Osteoblast (primary cell): ENCODE measurements around the gene EIF1. TPM values are rescaled to one million over a fixed set of nuclear protein-coding genes. Genes with fewer than 3 reads are reported as not detected.

Experiments used
- DNase-seq: peaks from one replicate; pipeline ENCODE4 v3.0.0; 2011; ENCODE audit warnings: low spot score, mixed read lengths; ENCODE audit not compliant: insufficient read length; ENCODE audit errors: missing footprints
- H2AFZ ChIP-seq: 2 replicates; pipeline ENCODE4 v1.6.0; 2011; ENCODE audit warnings: mild to moderate bottlenecking, low read length
- H3K27ac ChIP-seq: 2 replicates; pipeline ENCODE4 v1.5.1; 2011; ENCODE audit warnings: mild to moderate bottlenecking, low read depth, low read length, moderate library complexity
- H3K27me3 ChIP-seq: 2 replicates; pipeline ENCODE4 v1.6.0; 2012; ENCODE audit warnings: mild to moderate bottlenecking, control low read depth, inconsistent platforms, low read length, moderate library complexity; ENCODE audit not compliant: insufficient read depth
- H3K36me3 ChIP-seq: 2 replicates; pipeline ENCODE4 v1.5.1; 2011; ENCODE audit warnings: mild to moderate bottlenecking, low read length, control low read depth, moderate library complexity; ENCODE audit not compliant: insufficient read depth
- H3K4me1 ChIP-seq: 2 replicates; pipeline ENCODE4 v1.5.1; 2011; ENCODE audit warnings: mild to moderate bottlenecking, low read length, control low read depth, moderate library complexity; ENCODE audit not compliant: insufficient read depth
- H3K4me2 ChIP-seq: 2 replicates; pipeline ENCODE4 v1.6.0; 2011; ENCODE audit warnings: mild to moderate bottlenecking, low read length; ENCODE audit not compliant: insufficient read depth
- H3K4me3 ChIP-seq: fragments of 200-600 bp; sonication (generic); 3 replicates; pipeline ENCODE4 v1.5.1; 2012; ENCODE audit warnings: mild to moderate bottlenecking, low read length, inconsistent platforms; ENCODE audit not compliant: insufficient read depth
- H3K79me2 ChIP-seq: 2 replicates; pipeline ENCODE4 v1.6.0; 2012; ENCODE audit warnings: mild to moderate bottlenecking, low read length, control low read depth, inconsistent platforms; ENCODE audit not compliant: insufficient read depth
- H3K9me3 ChIP-seq: 2 replicates; pipeline ENCODE4 v1.5.1; 2011; ENCODE audit warnings: low read depth, low read length, control low read depth
- H4K20me1 ChIP-seq: 2 replicates; pipeline ENCODE4 v1.6.0; 2012; ENCODE audit warnings: mild to moderate bottlenecking, low read length, control low read depth; ENCODE audit not compliant: insufficient read depth
- CTCF ChIP-seq: IDR thresholded peaks from 2 replicates; pipeline ENCODE4 v1.5.1; 2011; ENCODE audit warnings: mild to moderate bottlenecking, low read depth, low read length, moderate library complexity; ENCODE audit errors: extremely low read depth
- total RNA-seq: library from RNA; depleted of rRNA; stranded (reverse); fragments of >200 nt; gene quantifications from 2 replicates; pipeline ENCODE4 v1.2.3, GENCODE V29; 2012

The EIF1 gene
- total RNA-seq, 1 donor: 94.5 TPM

GRCh38 chr17:41680426-41681040 is 8.2 kb upstream of the EIF1 start:
- no peak for DNase-seq

GRCh38 chr17:41681776-41682175 is 6.9 kb upstream of the EIF1 start:
- DNase-seq: no peak
- peaks cover 6% of the 10 kb centered on the region for H3K27me3 ChIP-seq
- no peak overlapping the region for H3K4me2 ChIP-seq
- no peak overlapping the region for H3K27ac ChIP-seq
- no peaks in the 10 kb centered on the region for H3K79me2 ChIP-seq
- no peaks in the 10 kb centered on the region for H3K9me3 ChIP-seq
- H3K4me3 ChIP-seq: no peak overlapping the region
- peaks cover 15% of the 10 kb centered on the region for H3K4me1 ChIP-seq
- no peaks in the 10 kb centered on the region for H4K20me1 ChIP-seq
- no peaks in the 10 kb centered on the region for H3K36me3 ChIP-seq
- TF ChIP-seq CTCF: no peak
- H2AFZ ChIP-seq: no peak overlapping the region

More at GRCh38 chr17:41680426-41681040, 8.2 kb upstream of the EIF1 start:
- no peak overlapping the region for H3K4me3 ChIP-seq
- peaks cover 15% of the 10 kb centered on the region for H3K4me1 ChIP-seq
- no peak overlapping the region for H2AFZ ChIP-seq
- no peaks in the 10 kb centered on the region for H3K36me3 ChIP-seq
- no peaks in the 10 kb centered on the region for H3K79me2 ChIP-seq
- H4K20me1 ChIP-seq: no peaks in the 10 kb centered on the region
- no peak overlapping the region for H3K4me2 ChIP-seq
- H3K27me3 ChIP-seq: peaks cover 6% of the 10 kb centered on the region
- H3K27ac ChIP-seq: no peak overlapping the region
- no peak for TF ChIP-seq CTCF
- H3K9me3 ChIP-seq: no peaks in the 10 kb centered on the region

- H3K27me3 ChIP-seq: peaks cover 6% of the 10 kb centered on the region
- no peak for TF ChIP-seq CTCF
- H3K27ac ChIP-seq: no peak overlapping the region
- no peak overlapping the region for H3K4me3 ChIP-seq
- no peak overlapping the region for H3K4me2 ChIP-seq
- no peaks in the 10 kb centered on the region for H3K9me3 ChIP-seq
- H3K36me3 ChIP-seq: no peaks in the 10 kb centered on the region
- no peak for DNase-seq
- no peaks in the 10 kb centered on the region for H3K79me2 ChIP-seq
- no peak overlapping the region for H2AFZ ChIP-seq
- no peaks in the 10 kb centered on the region for H4K20me1 ChIP-seq
- H3K4me1 ChIP-seq: peaks cover 15% of the 10 kb centered on the region
These were observed 6.1 kb upstream of the EIF1 start for GRCh38 chr17:41682631-41683030.

- Histone ChIP-seq H3K9me3 (no peaks in the 10 kb centered on the region), H2AFZ (no peak overlapping the region), H3K27ac (no peak overlapping the region), H3K36me3 (no peaks in the 10 kb centered on the region), H3K27me3 (peaks cover 6% of the 10 kb centered on the region), H4K20me1 (no peaks in the 10 kb centered on the region), H3K4me2 (no peak overlapping the region), H3K4me1 (peaks cover 15% of the 10 kb centered on the region), H3K4me3 (no peak overlapping the region), H3K79me2 (no peaks in the 10 kb centered on the region)
- no peak for DNase-seq
- TF ChIP-seq CTCF: no peak
These were observed 5.2 kb upstream of the EIF1 start for GRCh38 chr17:41683441-41684007.
